ENCODE measurements around the gene NRN1L.
A peak's percentile ranks its signal among the peaks of the same experiment; 100 is the strongest.

Gene NRN1L

DNA sequence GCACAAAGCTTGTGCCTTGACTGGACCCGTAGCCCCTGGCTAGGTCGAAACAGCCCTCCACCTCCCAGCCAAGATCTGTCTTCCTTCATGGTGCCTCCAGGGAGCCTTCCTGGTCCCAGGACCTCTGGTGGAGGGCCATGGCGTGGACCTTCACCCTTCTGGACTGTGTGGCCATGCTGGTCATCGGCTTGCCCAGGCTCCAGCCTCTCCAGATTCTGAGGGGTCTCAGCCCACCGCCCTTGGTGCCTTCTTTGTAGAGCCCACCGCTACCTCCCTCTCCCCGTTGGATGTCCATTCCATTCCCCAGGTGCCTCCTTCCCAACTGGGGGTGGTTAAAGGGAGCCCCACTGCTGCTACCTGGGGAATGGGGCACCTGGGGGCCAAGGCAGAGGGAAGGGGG is 43.5 kb downstream of the NRN1L start:
- Mint-ChIP-seq H3K36me3 (ENCODE audit: low read depth) (peaks cover 11% of the 10 kb centered on the region), H3K4me1 (peaks cover 15% of the 10 kb centered on the region), H3K4me3 (no peak overlapping the region), H3K27me3 (ENCODE audit: low read depth, poor library complexity) (peaks cover 4% of the 10 kb centered on the region), H3K9me3 (no peaks in the 10 kb centered on the region), H3K27ac (no peak overlapping the region)
- TF ChIP-seq, protein P1, sequence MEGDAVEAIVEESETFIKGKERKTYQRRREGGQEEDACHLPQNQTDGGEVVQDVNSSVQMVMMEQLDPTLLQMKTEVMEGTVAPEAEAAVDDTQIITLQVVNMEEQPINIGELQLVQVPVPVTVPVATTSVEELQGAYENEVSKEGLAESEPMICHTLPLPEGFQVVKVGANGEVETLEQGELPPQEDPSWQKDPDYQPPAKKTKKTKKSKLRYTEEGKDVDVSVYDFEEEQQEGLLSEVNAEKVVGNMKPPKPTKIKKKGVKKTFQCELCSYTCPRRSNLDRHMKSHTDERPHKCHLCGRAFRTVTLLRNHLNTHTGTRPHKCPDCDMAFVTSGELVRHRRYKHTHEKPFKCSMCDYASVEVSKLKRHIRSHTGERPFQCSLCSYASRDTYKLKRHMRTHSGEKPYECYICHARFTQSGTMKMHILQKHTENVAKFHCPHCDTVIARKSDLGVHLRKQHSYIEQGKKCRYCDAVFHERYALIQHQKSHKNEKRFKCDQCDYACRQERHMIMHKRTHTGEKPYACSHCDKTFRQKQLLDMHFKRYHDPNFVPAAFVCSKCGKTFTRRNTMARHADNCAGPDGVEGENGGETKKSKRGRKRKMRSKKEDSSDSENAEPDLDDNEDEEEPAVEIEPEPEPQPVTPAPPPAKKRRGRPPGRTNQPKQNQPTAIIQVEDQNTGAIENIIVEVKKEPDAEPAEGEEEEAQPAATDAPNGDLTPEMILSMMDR (IDR thresholded peaks at IDR 0.05) = no peak
- DNase-seq = no peak

DNA sequence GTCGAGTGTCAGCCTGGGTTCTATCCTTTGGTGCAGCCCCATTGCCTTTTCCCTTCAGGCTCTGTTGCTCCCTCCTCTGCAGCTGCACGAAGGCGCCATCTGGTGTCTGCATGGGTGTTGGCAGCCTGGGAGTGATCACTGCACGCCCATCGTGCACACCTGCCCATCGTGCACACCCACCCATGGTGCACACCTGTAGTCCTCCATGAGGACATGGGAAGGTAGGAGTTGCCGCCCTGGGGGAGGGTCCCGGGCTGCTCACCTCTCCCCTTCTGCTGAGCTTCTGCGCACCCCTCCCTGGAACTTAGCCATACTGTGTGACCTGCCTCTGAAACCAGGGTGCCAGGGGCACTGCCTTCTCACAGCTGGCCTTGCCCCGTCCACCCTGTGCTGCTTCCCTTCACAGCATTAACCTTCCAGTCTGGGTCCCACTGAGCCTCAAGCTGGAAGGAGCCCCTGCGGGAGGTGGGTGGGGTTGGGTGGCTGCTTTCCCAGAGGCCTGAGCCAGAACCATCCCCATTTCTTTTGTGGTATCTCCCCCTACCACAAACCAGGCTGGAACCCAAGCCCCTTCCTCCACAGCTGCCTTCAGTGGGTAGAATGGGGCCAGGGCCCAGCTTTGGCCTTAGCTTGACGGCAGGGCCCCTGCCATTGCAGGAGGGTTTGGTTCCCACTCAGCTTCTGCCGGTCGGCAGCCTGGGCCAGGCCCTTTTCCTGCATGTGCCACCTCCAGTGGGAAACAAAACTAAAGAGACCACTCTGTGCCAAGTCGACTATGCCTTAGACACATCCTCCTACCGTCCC is 44.1 kb downstream of the NRN1L start:
- Mint-ChIP-seq H3K9me3 (no peaks in the 10 kb centered on the region), H3K27me3 (ENCODE audit: low read depth, poor library complexity) (peaks cover 6% of the 10 kb centered on the region), H3K36me3 (ENCODE audit: low read depth) (peaks cover 11% of the 10 kb centered on the region), H3K4me1 (peaks cover 17% of the 10 kb centered on the region), H3K4me3 (no peak overlapping the region), H3K27ac (no peak overlapping the region)
- TF ChIP-seq, protein P1 (IDR thresholded peaks at IDR 0.05) = peak; percentile 71
- peak; percentile 78 for DNase-seq

DNA sequence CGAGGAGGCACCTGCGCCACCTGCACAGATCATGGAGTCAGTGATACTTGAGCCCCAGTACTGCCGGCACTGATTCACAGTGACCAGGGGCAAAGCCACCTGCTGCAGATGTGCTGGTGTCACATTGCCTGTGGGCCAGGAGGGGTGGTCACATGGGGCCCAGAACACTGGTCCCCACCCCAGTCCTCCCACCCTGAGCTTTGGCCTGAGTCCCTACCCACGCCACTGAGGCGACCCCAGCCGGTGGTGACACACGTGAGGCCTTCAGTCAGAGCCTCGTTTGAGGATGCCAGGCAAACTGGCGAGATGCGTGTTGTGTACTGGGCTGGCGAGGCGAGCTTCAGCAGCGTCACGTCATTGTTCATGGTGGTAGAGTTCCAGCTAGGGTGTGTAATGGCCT is 45.5 kb downstream of the NRN1L start:
- DNase-seq = no peak
- Mint-ChIP-seq H3K9me3 (no peaks in the 10 kb centered on the region), H3K4me1 (peaks cover 31% of the 10 kb centered on the region), H3K4me3 (no peak overlapping the region), H3K27ac (no peak overlapping the region), H3K36me3 (ENCODE audit: low read depth) (peaks cover 11% of the 10 kb centered on the region), H3K27me3 (ENCODE audit: low read depth, poor library complexity) (peaks cover 11% of the 10 kb centered on the region)
- TF ChIP-seq, protein P1 (IDR thresholded peaks at IDR 0.05) = no peak

DNA sequence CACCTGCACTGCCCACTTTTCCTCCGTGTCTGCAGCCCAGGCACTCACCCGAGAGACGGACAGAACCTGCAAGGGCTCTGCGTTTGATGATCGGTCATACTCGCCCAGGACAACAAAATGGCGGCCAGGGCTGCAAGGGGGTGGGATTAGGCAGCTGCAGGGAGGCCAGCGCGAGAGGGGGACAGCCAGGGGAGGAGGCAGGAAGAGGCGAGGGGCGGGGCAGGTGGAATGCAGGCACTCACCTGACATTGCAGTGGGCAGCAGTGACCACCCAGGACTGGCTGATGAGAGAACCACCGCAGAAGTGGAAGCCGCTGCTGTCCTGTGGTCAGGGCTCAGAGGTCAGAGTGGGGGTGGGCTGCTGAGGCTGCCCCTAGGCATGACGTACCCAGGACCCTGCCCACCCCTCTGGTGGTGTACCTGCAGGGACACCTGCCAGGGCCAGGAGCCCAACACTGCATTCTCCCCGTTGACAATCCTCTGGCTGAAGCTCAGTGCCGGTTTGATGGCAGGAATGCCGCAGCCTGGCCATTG is 46.1 kb downstream of the NRN1L start:
- peaks cover 11% of the 10 kb centered on the region for H3K36me3 Mint-ChIP-seq (ENCODE audit: low read depth)
- no peak overlapping the region for H3K4me3 Mint-ChIP-seq
- TF ChIP-seq, protein P1 (IDR thresholded peaks at IDR 0.05) = no peak
- peaks cover 30% of the 10 kb centered on the region for H3K4me1 Mint-ChIP-seq
- no peaks in the 10 kb centered on the region for H3K9me3 Mint-ChIP-seq
- DNase-seq = no peak
- no peak overlapping the region for H3K27ac Mint-ChIP-seq
- H3K27me3 Mint-ChIP-seq (ENCODE audit: low read depth, poor library complexity) = peaks cover 13% of the 10 kb centered on the region

DNA sequence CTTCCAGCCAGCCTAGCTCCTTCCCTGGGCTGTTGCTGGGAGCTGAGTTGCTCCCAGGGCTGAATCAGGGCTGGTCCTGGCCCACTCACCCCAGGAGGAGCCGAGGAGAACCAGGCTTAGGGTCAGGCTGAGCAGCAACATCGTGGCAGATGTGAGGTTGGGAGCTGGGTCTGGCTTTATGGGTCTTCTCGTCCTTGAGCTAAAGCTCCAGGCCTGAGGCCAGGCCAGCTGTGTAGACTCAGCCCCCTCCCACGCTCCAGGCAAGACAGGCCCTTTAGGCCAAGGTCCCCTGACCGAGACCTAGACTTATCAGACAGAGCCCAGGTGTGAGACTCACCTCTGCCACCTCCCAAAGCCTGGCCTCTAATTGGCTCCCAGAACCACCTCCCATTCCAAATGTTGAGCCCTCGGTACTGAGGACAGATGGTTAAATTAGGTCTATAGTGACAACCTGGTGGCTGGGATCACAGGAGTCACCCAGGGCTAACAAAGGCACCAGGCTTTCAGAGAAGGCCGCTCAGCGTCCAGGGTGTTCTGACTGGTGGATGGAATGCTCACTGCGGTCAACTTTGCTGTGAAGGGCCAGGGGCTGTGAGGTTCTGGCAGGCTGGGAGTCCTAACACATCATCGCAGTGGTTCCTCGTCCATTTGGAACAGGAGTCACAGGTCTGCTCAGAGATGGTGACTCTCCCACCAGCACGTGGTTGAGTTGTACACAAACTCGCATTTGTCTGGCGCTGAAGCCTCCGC is 47.2 kb downstream of the NRN1L start, which contains the start of gene CTRL:
TSS of gene CTRL (minus strand) at position 151 of the 750 bp plus-strand sequence. CDS start at position 141, 10 bp downstream.
- DNase-seq = no peak
- Mint-ChIP-seq H3K36me3 (ENCODE audit: low read depth) (peaks cover 11% of the 10 kb centered on the region), H3K9me3 (no peaks in the 10 kb centered on the region), H3K27ac (no peak within 1 kb of the TSS), H3K27me3 (ENCODE audit: low read depth, poor library complexity) (peaks cover 13% of the 10 kb centered on the region), H3K4me1 (peaks cover 23% of the 10 kb centered on the region), H3K4me3 (no peak within 1 kb of the TSS)
- TF ChIP-seq, protein P1 (IDR thresholded peaks at IDR 0.05) = no peak
